NCI-H524 (cell line): ENCODE results near the gene STX3.
"Not testable (repeated sequence)": the region's sequence is repeated elsewhere in the genome, so short reads cannot be mapped to it uniquely, and the experiment has no call there.

ENCODE experiments used
- DNase-seq, 2 experiments: peaks; one replicate each; lab custom pipeline; 2025; lab: John Stamatoyannopoulos, UW

The STX3 gene

DNA sequence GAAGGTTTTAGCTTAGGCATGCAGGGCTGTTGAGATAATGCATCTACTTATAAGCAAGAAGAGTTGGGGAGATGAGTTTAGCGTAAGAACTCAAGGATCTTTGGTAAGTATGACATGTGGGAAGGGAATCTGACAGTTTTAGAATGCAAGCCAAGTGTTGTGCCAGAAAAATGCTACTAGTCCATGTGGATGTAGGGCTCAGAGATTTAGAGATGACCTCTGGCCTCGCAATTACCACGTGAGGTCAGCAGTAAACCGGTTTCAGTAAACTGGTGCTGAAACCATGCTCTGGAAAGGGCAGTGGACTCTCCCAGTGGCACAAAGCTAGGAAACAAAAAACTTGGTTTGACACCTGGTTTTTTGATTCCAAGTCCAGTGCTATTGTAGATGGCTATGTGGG is 36.5 kb downstream of the STX3 start:
- no peak for DNase-seq

DNA sequence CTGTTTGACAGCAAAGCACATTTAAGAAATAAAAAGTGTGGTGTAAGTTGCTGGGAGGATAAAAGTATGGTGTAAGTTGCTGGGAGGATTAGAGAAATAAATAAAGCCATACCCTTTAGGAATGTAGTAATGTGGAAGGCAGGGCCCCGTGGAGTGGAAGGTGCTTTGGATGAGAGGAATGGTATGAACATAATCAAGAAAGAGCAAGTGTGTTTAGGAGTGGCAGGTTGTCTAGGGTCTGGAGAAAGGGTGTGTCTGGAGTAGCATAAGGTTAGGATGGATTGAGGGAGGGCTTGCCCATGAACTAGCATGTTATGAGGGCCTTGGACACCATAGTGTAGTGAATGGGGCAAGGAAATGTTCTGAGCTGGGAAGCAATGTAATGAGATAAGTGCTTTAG is 37.3 kb downstream of the STX3 start:
- no peak for DNase-seq

DNA sequence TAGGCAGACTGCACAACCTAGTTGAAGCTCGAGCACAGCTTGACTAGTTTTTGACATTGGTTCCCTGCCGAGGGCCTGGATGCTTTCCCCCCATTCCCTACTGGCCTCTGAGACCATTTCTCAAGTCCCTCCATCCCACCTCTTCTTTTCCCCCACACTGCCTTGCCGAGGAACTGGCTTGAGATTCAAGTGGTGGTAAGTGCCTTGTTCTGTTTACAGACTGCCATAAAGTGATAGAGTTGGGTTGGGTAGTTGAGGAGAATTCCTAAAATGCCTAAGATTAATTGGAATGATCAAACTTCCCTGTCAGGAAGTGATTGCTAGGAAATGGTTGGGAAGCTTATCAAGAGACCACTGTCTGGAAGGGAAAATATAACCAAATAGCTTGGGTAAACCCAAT is 39.2 kb downstream of the STX3 start:
- DNase-seq = no peak

DNA sequence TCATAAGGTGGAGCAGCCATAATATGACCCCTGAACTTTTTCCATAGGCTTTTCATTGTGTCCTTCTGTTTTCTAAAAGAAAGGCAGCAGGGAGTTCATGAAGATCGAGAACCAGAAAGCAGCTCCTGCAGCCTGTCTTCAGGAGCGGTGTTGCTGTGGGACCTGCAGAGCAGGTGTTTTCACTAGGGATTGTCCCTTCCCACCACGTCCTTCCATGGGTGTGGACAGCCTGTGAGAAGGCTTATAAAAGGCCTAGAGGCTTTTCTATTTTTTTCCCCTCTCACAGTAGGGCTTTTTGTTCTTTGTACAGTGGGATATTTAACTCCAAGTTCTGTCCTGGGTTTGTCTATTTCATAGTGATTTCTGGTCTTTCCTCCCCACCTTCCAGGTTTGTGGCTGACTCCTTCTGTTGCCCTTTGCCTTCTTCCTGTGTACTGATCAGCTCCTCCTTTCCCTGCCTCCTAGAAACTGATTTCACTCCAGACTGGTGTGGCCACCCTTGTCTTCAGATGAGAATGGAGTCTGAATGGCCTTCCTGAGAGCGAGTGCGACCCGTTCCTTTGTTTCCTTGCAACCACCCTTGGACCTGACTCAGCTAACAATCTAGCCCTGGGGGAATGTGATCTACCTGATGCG is 45.3 kb downstream of the STX3 start:
- DNase-seq = no peak

DNA sequence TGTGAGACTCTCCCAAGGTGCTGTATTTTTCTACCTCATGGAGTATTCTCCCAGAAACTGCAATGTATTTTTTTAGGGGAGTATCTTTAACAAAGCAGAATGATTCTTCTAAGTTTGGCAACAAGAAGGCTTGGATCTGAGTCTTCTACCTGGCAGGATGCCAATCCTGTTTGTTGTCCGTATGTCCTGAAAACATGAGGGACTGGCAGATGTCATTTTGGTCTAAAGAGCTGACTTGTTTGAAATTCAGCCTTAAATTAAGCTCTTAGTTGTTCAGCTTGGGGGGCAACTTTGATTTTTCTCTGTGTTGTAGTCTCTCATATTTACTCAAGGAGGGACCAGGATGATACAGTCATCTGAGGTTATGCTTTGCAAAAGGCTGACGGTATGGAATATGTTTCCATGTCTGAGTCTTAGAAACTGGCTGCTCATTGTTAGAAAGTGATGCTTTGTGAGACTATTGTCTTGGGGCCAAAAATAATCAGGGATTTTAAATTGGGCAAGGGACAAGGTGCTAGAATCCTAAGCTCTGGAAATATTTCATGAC is 46.1 kb downstream of the STX3 start:
- peak; percentile 1 to 12 for DNase-seq

DNA sequence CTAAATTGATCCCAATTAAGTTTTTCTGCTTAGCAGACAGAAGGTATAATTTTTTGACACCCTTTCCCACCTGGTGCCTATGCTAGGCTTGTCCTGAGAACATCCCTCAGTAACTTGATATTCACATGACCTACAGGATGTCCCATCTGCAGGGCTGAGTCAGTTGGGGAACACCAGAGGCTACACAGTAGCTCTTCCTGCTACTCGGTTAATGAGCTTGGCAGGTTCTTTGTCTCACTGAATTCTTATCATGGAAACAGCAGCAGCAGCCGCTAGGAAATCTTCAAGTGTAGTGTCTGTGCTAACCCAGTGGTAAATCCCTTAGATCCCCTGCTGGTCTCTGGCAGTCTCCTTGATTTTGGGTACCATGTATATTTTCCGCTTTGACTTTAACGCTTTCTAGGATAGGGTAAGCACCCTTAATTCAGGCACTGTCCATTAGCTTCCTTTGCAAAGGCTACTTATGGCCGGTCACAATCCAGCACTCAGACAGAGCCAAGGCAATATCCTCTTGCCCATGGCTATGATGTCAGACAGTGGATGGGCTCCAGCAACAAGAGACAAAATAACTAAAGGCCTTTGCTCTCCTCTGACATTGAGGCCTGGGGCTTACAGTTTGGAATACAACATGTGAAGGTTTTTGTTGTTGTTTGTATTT is 46.9 kb downstream of the STX3 start:
- peak; percentile 28 to 75 for DNase-seq

DNA sequence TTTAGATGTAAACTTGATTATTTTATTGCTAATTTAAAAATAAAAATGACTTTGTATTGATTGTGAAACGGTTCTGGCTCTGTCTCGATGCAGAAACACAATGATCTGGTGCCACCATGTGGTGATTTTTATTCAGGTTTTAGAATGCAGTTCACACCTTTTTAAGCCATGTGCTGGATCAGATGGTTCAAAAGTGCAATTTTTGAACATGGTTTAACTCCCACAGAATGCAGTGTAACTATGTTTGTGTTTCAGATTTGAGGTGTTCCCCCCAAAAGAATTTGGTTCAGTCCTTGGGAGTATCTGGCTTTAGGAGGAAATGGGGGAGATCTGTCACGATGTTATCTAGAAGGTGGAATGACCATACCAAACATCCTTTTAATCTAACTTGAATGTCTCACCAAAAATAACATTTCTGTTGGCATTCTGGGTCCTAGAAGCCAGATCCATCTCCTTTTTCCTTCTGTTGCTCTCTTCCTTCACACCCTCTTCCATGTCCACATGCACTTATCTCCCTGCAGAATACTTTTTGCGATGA is 47.5 kb downstream of the STX3 start:
- DNase-seq = peak in 1 of 2 experiments; percentile 54

DNA sequence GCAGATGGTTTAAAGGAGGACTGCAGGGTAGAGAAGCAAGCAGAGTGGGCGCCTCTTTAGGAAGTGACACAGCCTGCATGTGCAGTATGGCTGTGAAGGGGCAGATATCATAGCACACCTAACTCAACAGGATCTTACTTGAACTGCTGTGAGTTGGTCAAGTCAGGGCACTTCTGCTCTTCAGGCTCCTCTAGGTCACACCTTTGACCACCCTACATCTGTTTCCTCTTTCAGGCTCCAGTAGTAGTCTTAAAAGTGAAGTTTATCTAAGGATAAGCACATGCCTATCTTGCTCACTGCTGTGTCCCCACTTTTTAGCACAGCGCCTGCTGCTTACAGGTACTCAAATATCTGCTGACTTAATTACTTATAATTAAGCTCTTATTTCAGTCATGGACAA is 48.9 kb downstream of the STX3 start:
- no peak for DNase-seq

DNA sequence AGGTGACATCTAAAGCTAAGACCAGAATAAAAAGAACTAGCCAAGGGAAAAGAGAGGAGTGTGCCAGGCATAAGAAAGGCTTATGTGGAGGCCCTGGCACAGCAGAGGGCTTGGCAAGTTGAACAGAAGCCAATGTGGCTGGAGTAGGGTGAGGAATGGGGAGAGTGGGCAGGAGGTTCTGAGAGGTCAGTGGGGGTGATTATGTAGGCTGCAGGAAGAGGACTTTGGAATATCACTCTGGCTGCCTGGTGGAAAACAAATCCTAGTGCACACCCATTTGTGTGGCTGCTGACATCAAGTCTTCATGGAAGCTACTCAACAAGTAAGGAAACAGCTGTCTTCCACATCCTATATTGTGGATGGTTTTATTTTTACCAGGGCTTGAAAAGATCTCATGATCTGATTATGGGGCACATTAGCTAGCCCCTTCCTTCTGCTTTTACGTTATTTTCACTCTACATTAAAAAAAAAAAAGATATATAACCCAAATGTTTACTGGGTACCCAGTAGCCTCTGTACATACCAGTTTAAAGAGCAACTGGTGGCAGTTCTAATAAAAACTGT is 52.0 kb downstream of the STX3 start:
- DNase-seq = no peak

DNA sequence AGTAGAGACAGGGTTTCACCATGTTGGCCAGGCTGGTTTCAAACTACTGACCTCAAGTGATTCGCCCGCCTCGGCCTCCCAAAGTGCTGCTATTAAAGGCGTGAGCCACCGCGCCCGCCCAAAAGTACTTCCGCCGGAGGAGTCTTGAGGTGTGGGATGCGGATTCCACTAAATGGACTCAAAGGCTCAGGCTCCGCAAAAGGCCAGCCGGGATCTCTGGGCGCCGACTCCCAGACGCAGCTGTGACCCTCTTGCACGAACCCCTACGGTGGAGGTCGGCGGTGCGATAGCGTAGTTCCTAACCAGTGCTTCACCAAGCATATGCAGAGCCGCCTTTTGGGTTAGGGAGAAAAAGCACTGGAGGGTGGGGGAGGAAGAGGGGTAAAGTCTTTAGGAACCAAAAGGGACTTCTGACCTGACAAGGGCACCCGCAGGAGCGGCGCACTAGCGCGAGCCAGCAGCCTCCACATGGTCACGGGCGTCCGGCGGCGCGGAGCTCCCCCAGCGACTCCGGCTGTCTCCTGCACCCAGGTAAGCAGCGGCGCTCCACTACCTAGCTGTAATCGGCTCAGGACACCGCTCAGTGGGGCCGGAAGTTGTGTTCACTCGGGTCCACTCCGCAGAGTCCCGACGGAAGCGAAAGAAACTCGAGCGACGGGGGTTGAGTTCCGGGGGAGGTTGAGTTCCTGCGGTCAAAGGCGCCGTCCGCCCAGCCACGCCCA is 55.2 kb downstream of the STX3 start, which contains the start of gene MRPL16:
MRPL16 (minus strand) TSS at position 590 of the 722 bp plus-strand sequence; CDS start at position 470, 120 bp downstream.
- peak; percentile 71 to 86 for DNase-seq

DNA sequence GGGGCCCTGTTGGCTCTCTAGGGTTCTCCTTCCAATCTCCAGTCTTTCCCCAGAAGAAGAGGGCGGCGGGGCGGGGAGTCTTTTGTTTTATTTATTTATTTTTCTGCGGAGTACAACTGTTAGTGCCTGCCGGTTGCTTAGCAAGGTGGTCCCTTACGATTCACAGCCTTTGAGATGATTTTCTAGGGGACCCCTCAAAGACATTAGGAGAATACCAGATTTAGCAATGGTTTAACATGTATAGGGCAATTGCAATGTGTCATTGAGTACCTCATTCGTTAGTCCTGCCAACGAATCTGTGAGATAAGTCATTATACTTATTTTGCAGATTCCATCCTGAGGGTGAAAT is 55.7 kb downstream of the STX3 start:
- no peak for DNase-seq

DNA sequence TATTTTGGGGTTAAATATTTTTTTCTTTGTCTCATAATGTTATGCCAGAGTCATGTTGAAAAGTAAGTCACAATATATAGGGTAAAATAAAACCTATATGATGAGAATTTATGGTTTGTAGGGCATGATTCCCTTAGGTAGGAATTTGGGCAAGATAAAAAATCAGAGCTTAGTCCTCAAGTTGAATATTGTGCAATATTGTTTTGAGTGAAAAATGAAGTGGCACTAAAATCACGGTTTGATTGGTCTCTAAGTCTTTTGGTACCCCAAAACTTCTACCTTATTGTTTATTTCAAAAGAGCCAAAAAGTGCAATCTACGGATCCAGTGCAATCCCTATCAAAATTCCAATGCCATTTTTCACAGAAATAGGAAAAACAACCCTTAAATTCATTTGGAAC is 57.0 kb downstream of the STX3 start:
- no peak for DNase-seq

DNA sequence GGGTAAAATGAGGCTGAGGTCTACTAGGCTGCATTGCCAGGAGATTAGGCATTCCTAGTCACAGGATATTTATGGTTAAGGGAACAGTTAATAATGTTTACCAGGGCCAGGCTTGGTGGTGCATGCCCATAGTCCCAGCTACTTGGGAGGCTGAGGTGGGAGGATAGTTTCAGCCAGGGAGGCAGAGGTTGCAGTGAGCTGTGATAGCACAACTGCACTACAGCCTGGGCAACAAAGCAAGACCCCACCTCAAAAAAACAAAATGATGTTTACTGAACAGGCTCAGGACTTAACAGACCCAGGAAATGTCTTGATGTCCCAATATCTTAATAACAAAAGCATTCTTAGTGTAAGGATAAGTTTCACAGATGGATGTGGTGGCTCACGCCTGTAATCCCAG is 58.2 kb downstream of the STX3 start:
- DNase-seq = no peak

DNA sequence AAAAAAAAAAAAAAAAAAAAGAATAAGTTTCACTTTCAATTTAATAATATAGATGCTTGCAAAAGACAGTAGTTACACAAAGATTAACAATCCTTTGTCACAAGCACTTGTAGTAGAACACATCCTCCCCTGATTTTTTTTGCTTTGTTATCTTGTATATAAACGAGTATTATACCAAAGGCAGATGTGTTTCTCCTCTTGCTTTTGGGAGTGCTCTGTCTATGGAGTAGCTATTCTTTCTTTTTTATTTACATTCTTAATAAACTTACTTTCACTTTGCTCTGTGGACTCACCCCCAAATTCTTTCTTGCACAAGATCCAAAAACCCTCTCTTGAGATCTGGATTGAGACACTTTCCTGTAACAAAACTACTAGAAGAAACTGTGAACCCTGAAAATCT is 58.8 kb downstream of the STX3 start:
- no peak for DNase-seq

DNA sequence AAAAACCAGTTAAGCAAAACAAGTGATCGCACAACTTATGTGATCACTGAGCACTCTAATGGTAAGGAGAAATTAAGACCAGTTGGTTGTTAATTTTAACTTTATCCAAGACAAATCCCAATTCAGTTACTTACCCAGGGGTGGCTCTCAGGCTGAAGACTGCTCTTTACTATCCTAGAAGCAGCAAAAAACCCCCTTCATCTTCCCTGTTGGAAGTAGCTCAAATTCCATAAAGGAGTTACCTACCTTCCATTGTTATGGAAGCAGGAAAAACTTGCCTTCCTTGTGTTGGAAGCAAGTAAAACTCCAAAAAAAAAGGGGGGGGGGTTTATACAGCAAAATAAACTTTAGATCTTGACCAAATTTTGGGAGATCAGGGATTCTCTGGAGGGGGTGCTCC is 60.6 kb downstream of the STX3 start:
- DNase-seq = no peak

DNA sequence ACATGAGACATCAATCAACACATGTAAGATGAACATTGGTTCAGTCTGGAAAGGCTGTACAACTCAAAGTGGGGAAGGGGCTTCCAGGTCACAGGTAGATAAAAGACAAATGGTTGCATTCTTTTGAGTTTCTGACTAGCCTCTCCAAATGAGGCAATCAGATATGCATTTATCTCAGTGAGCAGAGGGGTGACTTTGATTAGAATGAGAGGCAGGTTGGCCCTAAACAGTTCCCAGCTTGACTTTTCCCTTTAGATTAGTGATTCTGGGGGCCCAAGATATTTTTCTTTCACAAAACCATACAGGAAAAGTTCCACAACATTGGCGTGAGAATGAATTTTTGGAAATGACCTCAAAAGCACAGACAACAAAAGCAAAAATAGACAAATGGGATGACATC is 61.3 kb downstream of the STX3 start:
- not testable (repeated sequence) for DNase-seq

DNA sequence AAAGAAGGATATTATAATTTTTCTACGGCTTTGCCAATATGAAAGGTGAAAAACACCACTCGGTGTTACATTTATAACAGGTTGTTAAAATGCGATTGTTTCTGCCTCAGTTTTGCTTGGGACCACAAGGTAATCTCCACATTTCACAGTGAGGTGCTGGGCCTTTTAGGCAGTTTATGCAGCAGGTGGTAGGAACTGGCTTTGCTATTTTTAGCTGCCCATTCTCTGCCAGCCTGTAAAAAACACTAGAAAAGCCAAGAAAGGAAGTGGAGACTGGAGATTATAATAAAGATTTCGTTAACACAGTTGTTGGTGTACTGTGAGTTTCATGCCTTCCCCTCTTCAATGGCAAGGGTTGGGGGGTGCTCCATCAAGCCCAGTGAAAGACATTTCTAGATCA is 63.4 kb downstream of the STX3 start:
- DNase-seq = no peak

DNA sequence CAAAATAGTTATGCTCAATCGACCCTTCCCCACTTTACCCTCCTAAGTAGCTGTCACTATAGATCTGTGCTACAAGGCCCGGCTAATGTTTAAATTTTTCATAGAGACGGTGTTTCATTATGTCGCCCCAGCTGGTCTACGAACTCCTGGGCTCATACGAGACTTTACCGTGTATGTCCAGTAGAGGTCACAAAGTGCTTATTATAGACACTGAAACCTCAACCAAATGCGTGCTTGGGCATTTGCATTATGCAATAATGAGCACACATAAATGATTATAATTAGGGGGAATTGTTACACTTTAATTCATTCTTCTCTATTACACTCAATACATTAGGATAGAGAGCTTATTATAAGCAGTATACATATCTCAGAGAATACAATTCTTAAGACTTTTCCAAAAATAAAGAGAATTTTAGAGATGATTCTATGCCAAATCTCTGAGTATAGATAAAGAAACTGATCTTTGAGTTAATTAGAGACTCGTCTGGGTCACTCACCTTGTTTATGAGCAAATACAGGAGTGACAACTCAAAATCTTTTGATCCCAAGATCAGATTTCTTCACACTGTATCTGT is 67.9 kb downstream of the STX3 start:
- DNase-seq = peak; percentile 16 to 67

DNA sequence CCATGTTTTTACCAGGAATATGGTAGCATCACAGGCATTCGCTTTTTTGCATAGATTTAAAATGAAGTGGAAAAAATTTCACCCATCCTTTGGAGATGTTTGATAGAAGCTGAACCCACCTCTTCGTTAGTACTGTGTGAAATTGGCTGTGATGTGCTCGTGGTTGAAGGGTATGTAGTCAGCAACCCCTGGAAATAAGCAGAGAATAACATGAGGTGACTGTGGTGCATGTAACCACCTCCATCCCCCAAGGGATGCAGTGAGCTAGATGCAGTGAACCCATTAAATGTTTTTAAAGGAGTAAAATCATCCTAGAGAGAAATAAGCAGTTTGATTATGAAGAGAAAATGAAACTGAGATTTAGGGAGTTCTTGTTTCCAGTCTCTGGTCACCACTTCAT is 74.2 kb downstream of the STX3 start:
- no peak for DNase-seq

DNA sequence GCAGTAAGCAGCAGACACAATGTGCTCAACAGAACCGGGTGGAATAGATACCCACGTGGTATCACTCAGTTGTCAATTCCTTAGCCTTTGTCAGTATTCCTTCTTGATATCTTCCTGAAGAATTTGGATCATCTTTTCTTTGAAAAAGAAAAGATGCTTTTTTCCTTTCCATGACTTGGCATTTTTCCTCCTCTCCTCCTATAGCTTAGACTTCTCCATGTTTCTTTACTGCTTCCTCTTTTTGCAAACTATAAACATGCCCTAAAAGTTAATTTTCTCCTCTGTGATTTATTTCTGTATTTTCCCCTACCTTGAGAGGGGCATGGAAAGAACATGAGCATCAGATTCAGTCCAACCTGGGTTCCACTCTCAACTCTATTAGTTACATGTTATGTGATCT is 78.4 kb downstream of the STX3 start:
- no peak for DNase-seq

DNA sequence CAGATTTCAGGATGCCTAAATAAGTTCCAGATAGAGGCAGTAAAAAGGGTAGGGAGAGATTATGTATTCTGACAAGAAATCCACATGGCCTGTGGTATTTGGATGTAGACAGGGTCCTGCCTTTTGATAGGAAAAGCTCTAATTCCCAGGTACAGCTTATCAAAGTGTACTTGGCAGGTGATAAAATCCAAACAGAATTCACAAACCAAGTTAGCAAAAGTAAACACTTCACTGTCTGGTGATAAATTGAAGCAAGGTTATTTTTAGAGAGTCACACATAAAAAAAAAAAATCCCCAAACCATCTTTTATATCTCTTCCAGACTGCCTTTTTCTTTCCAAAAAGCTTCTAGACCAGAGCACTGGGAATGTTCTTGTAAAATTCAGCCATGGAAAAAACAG is 84.4 kb downstream of the STX3 start:
- DNase-seq = no peak

DNA sequence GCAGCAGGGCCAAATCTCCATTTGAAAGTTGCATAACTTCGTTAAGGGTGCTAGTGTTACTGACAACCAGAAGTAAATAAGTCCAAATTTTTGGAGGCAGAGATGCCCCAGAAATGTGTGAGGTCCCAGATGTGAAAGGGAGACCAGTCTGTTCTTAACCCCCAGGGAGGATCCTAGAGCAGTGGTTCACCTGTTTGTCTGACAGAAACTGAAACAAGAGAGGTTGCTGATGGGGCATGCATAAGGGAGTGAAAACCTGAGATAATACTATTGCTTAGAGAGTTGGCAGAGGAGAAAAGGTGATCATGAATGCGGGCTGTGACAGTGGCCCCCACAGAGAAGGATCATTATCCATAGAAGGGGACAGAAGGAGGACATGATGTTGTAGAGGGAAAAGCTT is 86.3 kb downstream of the STX3 start:
- no peak for DNase-seq
